NCI-H1436 (cell line): ENCODE data around the gene CCDC73.
A peak's percentile ranks its signal among the peaks of the same experiment; 100 is the strongest.
"Not testable (repeated sequence)": the region's sequence is repeated elsewhere in the genome, so short reads cannot be mapped to it uniquely, and the experiment has no call there.

ENCODE experiments used
- DNase-seq: peaks from one replicate; lab custom pipeline; 2025; lab: John Stamatoyannopoulos, UW

The CCDC73 gene

GRCh38 chr11:32794439-32794838, at the start of gene CCDC73:
Gene CCDC73 (minus strand): TSS chr11:32794662. CDS start chr11:32760243, 34,419 bp downstream.
- no peak for DNase-seq

- DNase-seq: no peak
These were observed 49.1 kb upstream of the CCDC73 start for GRCh38 chr11:32843544-32843943.

- no peak for DNase-seq
These were observed 46.1 kb upstream of the CCDC73 start for GRCh38 chr11:32840587-32840986.

DNA sequence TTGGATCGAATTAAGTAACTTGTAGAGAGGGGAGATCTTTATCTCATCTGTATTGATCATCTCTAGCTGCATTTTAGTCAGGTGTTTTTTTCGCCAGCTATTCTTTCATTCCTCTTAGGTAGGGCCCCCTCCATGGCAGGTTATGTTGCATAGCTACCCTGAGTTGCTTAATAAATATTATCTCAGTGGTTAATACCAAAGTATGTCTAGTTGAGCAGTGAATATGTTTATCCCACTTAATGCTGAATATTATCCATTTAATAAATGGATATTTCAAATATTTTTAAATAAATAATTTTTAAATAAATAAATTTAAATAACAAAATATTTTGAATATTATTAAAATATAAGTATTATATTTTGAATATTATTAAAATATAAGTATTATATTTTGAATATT, 44.8 kb upstream of the CCDC73 start:
- DNase-seq: no peak

DNA sequence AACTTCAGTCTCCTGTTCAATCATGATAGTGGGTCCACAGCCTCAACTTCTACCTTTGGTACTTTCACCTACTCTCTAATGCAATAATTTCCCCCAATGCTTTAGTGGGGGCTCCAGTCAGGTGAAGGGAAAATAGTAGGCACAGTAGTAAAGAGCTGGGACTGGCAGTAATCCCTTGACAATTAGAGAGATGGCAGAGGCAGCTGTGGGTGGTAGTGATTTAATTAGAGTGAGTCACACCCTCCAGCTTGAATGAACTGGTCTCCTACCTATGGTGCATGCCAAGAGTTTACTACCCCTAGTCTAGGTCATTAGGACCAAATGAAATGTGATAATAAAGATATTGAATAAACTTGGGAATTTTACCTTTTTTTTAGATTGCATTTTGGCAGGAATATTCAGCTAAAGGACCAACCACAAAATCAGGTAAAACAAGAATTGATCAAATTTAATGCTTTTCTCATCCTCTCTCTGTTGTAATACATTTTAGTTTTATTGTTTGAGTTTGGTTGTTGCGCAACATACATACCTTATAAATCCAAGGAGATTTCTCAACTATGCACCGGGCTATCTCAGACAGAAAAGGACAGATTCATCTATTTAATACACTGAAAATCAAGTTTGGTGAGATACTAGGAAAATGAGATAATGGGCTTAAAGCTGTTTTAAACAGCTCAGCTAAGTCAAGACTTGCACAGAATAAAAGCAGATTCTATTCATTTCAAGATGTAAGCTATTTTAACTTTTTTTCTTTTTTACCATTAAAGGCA, 44.2 kb upstream of the CCDC73 start:
- peak; percentile 10 for DNase-seq

- no peak for DNase-seq
These were observed 42.5 kb upstream of the CCDC73 start for GRCh38 chr11:32836946-32837345.

DNA sequence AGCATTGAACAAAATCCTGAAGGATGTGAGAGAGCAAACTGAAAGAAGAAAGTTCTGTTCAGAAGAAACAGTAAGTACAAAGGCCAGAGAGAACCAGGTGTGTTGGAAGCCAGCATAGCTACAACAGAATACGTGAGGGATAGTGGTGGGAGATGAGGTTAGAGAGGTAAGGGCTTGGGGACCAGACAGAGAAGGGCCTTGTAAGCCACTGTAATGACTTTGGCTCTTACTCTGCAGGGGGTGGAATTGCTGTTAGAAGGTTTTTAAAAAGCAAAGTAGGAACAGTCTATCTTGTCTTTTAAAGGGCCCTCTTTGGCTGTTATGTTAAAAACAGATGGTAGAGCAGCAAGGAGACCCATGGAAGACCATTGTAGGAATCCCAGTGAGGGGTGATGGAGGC, 39.5 kb upstream of the CCDC73 start:
- DNase-seq: no peak

DNA sequence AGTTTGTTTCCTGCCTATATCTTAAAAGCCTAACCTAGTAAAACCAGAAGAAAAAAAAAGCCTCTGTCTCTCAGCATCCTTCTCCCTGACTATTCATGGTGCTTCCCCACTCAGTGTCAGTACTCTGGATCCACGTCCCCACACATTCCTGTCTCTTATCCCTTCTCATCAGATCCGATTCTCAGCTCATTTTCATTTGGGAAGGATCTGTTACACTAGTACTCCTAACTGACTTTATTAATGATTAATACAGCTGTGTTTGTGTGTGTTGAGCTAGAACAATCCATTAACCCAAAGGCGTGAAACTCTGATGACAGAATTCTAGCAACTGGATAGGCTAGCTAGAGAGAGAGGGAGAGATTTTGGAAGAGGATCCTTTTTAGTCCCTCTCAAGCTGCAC, 36.8 kb upstream of the CCDC73 start:
- DNase-seq: no peak

DNA sequence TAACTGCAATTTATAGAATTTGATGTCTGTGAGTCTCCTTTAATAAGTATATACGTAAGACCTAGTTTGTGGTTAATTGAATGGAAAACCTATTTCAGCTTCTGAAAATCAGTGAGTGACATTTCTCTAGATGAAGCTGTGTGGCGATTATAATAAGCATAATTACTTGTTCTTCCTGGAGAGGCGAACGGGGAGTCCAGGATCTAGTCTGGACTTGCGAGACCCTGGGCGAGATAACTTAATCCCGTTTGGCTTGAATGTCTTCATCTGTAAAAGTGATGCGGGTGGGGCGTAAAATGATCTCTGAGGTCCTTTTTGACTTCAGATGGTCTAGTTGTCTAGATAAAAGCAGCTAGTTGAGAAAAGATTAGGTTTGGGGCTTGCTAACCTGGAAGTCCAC, 36.3 kb upstream of the CCDC73 start:
- no peak for DNase-seq

- no peak for DNase-seq
These were observed 35.9 kb upstream of the CCDC73 start for GRCh38 chr11:32830413-32830738.

DNA sequence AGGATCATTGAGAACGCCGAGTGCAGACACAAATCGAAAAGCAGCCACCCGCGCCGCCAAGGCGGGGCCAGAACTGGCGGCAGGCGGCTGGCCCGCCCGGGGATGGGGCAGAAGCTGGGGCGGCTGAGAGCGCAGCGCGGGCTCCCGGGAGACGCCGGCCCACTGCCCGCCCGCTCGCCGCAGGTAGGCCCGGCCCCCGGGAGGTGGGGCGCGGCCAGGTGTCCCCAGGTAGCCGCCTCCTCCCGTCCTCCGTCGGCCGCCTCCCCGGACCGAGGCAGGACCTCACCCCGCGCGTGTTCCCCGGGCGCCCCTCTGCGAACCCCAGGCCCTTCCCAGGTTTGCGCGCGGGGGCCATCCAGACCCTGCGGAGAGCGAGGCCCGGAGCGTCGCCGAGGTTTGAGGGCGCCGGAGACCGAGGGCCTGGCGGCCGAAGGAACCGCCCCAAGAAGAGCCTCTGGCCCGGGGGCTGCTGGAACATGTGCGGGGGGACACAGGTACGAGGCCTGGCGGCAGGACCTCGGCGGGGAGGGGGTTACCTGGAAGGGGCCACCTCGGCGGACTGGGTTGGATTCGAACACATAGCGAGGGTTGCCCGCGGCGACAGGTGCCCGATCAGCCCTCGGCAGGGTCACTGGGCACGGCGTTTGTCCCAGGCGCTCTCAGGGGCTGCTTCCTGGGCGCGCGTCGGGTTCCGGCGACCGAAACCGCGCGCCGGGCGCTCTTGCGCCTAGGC, 35.4 kb upstream of the CCDC73 start, which contains the start of gene PRRG4:
PRRG4 (plus strand) TSS at position 248 of the 733 bp plus-strand sequence. CDS start 603 bp downstream, outside the sequence.
- DNase-seq: peak; percentile 57

DNA sequence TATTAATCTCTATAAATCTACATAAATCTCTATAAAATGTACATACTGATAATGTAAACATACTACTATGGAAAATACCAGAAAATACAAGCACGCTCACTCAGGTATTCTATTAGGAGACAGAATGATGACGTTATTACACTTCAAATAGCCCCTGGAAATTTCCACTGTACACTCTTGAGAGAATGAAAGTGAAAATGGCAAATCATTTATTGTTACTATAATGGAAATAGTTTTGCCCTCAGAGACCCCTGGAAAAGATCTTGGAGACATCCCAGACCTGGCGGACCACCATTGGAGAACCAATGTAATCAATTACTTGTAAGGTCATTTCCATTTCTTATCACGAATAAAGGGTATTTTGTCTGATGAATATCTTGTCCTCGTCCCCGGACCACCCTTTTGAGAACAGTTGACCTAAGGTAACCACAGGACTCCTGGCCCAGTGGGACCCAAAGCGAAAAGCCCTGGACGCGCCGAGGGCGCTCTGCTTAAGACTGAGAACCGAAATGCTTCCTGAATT, 34.8 kb upstream of the CCDC73 start:
- DNase-seq: no peak

DNA sequence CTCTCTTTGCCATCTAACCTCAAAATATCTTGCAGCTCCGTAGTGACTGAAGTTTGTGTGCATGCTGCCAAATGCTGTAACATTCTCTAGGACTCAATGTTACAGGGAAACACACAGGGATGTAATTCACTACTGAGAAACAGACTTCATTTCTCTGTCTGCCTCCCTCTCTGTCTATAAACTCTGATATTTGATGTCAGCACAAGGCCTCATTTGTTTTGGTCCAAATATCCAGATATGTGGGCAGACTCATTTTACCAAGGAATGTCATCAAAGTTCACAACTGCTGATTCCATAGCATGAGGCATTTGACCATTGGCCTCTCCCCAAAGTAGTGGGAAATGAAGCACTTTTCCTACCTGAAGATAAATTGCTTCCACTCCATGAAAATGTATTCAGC, 32.8 kb upstream of the CCDC73 start:
- no peak for DNase-seq

DNA sequence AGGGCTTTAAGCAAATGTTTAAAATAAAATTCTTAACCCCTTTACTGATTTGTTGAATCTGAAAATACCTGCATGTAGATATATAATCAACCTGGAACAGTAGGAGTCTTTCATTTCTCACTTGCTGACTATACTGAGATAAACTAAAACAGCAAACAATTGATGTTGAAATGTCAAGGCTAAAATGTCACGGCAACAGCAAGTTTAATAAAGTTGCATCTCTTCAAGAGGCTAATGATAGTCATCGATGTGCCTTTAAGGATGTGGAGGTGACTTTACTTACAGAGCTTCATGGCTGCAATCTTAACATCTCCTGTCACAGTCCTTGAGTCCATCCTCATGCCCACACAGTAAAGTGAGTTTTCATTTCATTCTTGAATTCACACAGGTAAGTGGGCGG, 31.7 kb upstream of the CCDC73 start:
- DNase-seq: no peak

GRCh38 chr11:32823617-32824016, 29.2 kb upstream of the CCDC73 start:
- not testable (repeated sequence) for DNase-seq

DNA sequence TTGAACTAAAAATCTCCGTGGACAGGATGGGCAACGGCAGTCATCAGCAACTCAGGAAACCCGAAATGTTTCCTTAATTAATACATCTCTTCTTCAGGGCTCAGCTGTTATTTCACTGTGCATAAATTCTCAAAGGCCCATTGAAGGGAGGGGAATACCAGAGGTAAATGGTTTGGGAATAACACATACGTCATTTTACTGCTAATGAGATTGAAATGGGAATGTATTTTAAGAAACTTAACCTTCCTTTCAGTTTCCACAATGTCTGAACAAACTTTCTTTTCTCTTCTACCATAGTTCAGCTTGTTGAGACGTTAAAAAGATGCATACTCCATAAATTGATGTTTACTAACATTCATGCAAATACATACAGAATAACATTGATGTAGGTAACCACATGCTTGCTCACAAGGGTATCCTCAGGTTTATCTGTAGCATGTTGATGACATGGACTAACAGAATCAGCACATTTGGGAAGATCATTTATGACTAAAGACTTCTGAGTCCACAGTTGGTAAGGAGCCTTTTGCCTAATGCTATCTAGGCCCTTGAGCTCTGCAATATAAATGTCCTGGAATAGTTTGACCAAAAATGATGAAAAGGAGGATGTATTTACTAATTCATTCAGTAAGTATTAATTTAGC, 27.6 kb upstream of the CCDC73 start:
- DNase-seq: no peak

DNA sequence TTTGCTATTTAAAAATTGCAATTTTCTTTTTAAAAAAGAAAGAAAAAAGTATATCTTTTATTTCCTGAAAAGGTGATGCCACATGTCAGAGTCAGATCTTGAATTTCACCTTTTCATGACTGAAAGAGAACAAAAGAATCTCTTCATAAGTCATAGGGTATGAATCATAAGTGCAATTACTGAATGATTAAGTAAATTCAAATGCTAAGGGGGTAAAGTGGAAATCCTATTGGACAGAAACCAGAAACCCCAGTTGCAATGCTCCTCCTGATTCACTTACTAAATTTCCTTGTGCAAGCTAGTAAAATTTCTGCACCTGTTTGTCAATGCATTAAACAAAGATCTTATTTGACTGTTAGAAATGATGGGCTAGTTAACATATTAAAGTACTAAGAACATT, 27.1 kb upstream of the CCDC73 start:
- DNase-seq: no peak

GRCh38 chr11:32820497-32820896, 26.0 kb upstream of the CCDC73 start:
- DNase-seq: no peak

GRCh38 chr11:32819187-32819586, 24.7 kb upstream of the CCDC73 start:
- no peak for DNase-seq

- DNase-seq: no peak
These were observed 23.4 kb upstream of the CCDC73 start for GRCh38 chr11:32817852-32818183.

GRCh38 chr11:32817181-32817851, 22.9 kb upstream of the CCDC73 start:
- no peak for DNase-seq

- peak; percentile 51 for DNase-seq
These were observed 14.9 kb upstream of the CCDC73 start for GRCh38 chr11:32809313-32809712.
